GM18909 (cell line): ENCODE results near the gene MMRN2.

Experiments
- ATAC-seq: cut with Tn5 transposase; IDR thresholded peaks from one replicate; pipeline ENCODE4 v1.9.1; 2021; ENCODE audit warnings: mild to moderate bottlenecking; ENCODE audit not compliant: unreplicated experiment, poor library complexity

MMRN2 gene

DNA sequence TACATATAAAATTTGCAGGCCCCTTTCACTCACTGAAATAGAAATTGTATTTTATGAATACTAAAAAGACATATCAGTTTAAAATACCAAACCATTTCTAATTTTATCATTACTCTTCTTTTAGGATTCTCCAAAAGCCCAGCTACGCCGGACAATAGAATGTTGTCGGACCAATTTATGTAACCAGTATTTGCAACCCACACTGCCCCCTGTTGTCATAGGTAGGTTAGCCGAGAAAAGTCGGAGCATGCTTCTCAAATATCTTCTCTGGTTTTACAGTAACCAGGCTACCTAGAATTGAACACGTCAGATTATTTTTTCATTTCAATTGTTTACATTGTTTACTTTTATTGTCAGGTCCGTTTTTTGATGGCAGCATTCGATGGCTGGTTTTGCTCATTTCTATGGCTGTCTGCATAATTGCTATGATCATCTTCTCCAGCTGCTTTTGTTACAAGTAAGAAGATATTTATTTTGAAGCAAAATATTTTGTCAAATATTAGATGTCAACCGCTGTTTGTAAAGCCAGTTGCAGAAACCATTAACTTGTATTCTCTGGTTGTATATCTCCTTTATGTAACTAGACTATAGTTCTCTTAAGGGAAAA, 57.6 kb downstream of the MMRN2 start:
- ATAC-seq, result no peak

DNA sequence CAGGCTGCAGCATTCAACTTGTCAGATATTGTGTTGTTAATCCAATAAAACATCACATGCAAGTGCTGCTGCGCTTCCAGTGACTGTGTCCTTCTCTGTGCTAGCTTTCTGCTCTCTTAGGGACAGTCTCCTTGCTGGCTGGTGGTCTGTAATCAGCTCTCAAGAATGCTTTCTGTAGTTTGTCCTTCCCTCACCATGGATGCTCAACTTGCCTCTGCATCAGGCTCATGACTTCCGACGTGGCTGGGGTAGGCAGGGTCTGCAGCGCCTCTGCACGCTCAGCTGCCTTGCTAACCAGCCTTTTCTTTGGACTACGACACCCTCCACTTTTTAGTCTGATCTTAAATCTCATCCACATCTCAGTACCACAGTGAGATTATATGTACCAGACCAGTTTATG, 58.3 kb downstream of the MMRN2 start:
- ATAC-seq, result no peak

DNA sequence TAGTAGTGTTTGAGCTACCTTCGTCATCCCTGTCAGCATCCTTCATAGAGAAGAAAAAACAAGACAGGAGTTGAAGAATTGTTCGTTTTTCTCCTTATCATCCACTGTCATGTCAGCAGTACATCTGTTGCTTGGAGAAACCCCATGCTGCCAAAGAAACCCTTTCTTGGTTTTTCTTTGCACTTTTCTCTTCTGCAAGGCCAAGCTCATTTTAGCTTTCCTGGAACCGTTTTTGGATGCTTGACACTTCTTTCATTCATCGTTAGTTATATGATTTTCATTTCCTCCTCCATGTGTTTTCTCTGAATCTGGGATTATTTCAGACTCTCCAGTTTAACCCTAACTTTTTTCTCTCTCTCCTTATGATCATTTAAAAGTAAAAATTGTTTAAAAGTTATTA, 58.9 kb downstream of the MMRN2 start:
- no peak for ATAC-seq

DNA sequence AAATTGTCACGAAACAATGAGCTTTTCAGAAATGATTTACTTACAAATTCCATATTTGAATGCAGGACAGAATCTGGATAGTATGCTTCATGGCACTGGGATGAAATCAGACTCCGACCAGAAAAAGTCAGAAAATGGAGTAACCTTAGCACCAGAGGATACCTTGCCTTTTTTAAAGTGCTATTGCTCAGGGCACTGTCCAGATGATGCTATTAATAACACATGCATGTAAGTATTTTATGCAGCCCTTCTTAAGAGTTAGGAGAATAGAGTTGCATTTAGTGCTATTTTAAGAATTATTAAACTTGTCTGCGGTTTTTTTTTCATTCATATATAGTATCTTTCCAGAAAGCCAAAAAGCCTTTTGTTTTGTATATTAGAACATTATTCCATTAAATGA, 67.4 kb downstream of the MMRN2 start:
- ATAC-seq, result no peak

DNA sequence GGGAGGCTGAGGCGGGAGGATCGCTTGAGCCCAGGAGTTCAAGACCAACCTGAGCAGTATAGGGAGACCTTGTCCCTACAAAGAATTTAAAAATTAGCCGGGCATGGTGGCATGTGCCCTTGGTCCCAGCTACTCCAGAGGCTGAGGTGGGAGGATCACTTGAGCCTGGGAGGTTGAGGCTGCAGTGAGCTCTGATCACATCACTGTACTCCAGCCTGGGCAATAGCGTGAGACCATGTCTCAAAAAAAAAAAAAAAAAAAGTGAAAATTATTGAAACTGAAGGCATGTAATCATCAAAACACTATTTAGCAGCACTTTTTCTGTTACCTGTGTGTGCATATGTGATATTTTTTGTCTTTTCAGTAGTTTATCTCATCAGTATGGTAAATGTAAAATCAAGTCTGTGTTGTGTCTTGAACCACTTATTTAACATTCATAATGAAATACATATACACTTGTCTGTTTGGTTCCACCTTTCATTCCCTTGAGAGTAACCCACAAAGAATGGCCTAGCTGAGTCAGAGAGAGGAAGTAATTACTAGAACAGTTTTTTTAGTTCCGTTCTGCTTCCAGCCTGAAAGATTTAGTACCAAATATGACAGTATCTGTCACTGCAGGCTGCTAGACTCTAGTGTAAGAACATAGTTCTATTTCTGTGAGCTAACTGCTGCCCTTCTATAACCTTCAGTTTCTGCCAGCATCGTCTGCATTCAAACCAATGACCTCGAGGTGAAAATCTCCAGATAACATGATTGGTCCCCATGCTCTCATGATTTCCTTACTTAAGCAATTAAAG, 68.6 kb downstream of the MMRN2 start:
- ATAC-seq, result peak; percentile 98
